K562 (cell line): Measurements from ENCODE around the gene RNPEPL1. TPM values are rescaled to one million over a fixed set of nuclear protein-coding genes. Genes with fewer than 3 reads are reported as not detected.

ENCODE experiments used
- CC2D1A ChIP-seq: fragments of 450-650 bp; IDR thresholded peaks from 2 replicates; pipeline ENCODE4 v1.6.1; 2017; ENCODE audit warnings: mild to moderate bottlenecking
- ETS1 ChIP-seq: conservative IDR thresholded peaks from 2 replicates; pipeline ENCODE4 v1.6.1; 2011; ENCODE audit warnings: low read depth, mild to moderate bottlenecking, low read length; ENCODE audit not compliant: control insufficient read depth
- MGA ChIP-seq: fragments of 450-650 bp; IDR thresholded peaks from 2 replicates; pipeline ENCODE4 v1.6.1; 2016; ENCODE audit warnings: mild to moderate bottlenecking, moderate library complexity
- ZNF224 ChIP-seq: sonication (generic); formaldehyde crosslinking; IDR thresholded peaks from 2 replicates; pipeline ENCODE4 v1.8.0; 2022; ENCODE audit warnings: mild to moderate bottlenecking, missing genetic modification reagents
- ZNF609 ChIP-seq: sonication (generic); formaldehyde crosslinking; IDR thresholded peaks from 2 replicates; pipeline ENCODE4 v1.8.1; 2023; ENCODE audit warnings: missing genetic modification reagents, mild to moderate bottlenecking, borderline replicate concordance
- polyA plus RNA-seq, 8 experiments: library from polyadenylated mRNA; depleted of rRNA in 4 of 8; stranded (reverse) in 5 of 8; unstranded in 3 of 8; fragments of >200 nt; fragmentation: Nextera tagmentation in 2 of 8; fragmentation: Illumina TruSeq in 1 of 8; extraction: Ambion mirVana in 2 of 8; extraction: Trizol in 1 of 8; gene quantifications; 2 replicates each; pipeline versions ENCODE4 v1.2.1 to v1.2.3, GENCODE V29; 2011 to 2014; ENCODE audit warnings: inconsistent platforms in 1 of 8, missing spikeins in 1 of 8
- total RNA-seq, 7 experiments: library from RNA; depleted of rRNA in 6 of 7; stranded (reverse); fragments of >200 nt in 6 of 7; fragmentation: Illumina TruSeq in 2 of 7; extraction: Trizol in 2 of 7; gene quantifications; 2 replicates each; pipeline versions ENCODE4 v1.2.1 to v1.2.3, GENCODE V29; 2011 to 2021; ENCODE audit warnings: low replicate concordance in 1 of 7

The RNPEPL1 gene
- total and polyA plus RNA-seq, 9 of the 15 experiments (the other 6 are each of a cell fraction or from before 2014, with no cell fraction given) = 0.07 to 38.7 (median 5.6) TPM

GRCh38 chr2:240620149-240620731 is 52.0 kb downstream of the RNPEPL1 start (continued):
- TF ChIP-seq MGA = no peak
- TF ChIP-seq ZNF224 (CRISPR knock-in tag) = no peak
- TF ChIP-seq ZNF609 (CRISPR knock-in tag) = no peak
- no peak for TF ChIP-seq ETS1
- no peak for TF ChIP-seq CC2D1A
